Measurements from ENCODE around the gene USP54. TPM values are rescaled to one million over a fixed set of nuclear protein-coding genes. Genes with fewer than 3 reads are reported as not detected.
A peak's percentile ranks its signal among the peaks of the same experiment; 100 is the strongest.

The USP54 gene
- total and polyA plus RNA-seq, 9 of the 15 experiments (the other 6 are each of a cell fraction or from before 2014, with no cell fraction given) = 3.8 to 40.1 (median 16.9) TPM

GRCh38 chr10:73625004-73625883 lies 34.1 kb upstream of the USP54 start (continued):
- TF ChIP-seq ZSCAN29 (IDR thresholded peaks at IDR 0.05) (no peak), E2F8 (IDR thresholded peaks at IDR 0.05; ENCODE audit: low read depth, partially characterized antibody) (peak; percentile 92), KDM1A (IDR thresholded peaks at IDR 0.05) (no peak), ZNF583 (CRISPR knock-in tag; IDR thresholded peaks at IDR 0.05) (no peak), PPARD (CRISPR knock-in tag; IDR thresholded peaks at IDR 0.05) (no peak), ATF2 (CRISPR knock-in tag; IDR thresholded peaks at IDR 0.05) (no peak), TFAM (CRISPR knock-in tag; conservative IDR thresholded peaks at IDR 0.05) (no peak), CREBBP (IDR thresholded peaks at IDR 0.05; ENCODE audit: low read depth, low read length) (no peak), SMAD2 (IDR thresholded peaks at IDR 0.05; ENCODE audit: low read depth, low read length) (no peak), HDGF (IDR thresholded peaks at IDR 0.05) (0 out of 2 replicates have a peak, but pooled peaks have one; percentile 33), MYBL2 (IDR thresholded peaks at IDR 0.05; ENCODE audit: low read depth) (no peak), MYBL2 (CRISPR knock-in tag; IDR thresholded peaks at IDR 0.05; ENCODE audit: borderline replicate concordance) (no peak), FIP1L1 (IDR thresholded peaks at IDR 0.05; ENCODE audit: low read depth, low read length, poor library complexity, severe bottlenecking) (no peak), MAFK (IDR thresholded peaks at IDR 0.05; ENCODE audit: low read length) (no peak), NFYB (IDR thresholded peaks at IDR 0.05; ENCODE audit: extremely low read depth, insufficient read length) (no peak), RBM22 (IDR thresholded peaks at IDR 0.05; ENCODE audit: low read depth, low read length, poor library complexity, severe bottlenecking) (no peak), NFRKB (IDR thresholded peaks at IDR 0.05; ENCODE audit: low read depth) (no peak; the same call in none of the 2 replicates), USF1 (CRISPR knock-in tag; IDR thresholded peaks at IDR 0.05) (no peak; the same call in 1 of the 2 replicates)

All from K562 (cell line).